Fibroblast of the conjunctiva (primary cell): ENCODE results near the gene ELMO1.

ENCODE experiments used
- DNase-seq: peaks from one replicate; pipeline ENCODE4 v3.0.0-alpha.2; 2010; ENCODE audit warnings: low read depth

Gene ELMO1

DNA sequence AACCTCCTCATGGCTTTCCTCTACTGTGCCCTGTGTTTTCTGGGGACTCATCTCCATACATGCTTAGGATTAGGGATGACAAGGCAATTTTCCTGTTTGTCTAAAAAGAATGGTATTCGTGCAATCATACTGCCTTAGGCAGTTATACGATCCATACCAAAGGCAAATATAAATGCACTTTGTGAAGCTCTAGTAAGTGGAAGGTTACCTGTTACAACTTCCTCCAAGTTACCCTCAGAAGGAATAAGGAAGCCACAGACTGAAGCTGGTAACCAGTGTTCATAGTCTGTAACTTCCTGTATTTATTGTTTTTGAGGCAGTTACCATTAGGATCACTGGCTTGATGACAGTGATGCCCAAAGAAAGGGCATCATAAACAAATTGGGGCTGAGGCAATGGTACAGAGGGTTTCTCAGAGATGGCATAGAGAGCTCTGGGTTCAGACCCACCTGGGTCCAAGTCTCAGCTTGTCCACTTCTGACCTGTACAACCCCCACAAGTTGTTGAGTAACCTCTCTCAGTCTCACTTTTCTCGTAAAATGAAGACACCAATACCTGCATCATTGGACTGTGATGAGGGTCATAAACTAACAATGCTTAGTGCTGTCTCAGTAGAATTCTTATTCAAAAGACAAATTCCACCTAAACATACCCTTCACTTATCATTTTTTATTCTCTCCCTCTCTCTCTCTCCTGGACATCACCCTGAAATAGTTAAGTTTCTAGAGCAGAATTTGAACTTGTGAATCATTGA lies 138.2 kb downstream of the ELMO1 start:
- DNase-seq: no peak

- DNase-seq: no peak
Measured at GRCh38 chr7:37309493-37309892, 139.2 kb downstream of the ELMO1 start.

DNA sequence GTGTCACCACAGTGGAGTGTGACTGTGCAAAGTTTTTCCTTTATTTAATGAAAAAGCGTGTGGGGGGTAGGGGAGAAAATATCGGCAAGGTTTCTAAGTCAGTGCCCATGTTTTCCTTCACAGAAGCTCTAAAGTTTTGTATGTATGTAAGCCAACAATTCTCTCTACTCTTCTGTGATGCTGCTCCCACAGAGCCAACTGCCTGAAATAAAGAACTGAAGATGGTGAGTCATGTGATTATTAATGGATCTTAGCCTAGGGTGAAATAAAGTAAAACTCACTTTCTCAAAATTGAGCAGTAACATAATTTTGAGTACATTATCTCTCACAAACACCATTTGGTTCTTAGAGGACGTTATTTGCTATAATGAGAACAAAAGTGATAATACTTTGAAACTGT lies 143.7 kb downstream of the ELMO1 start:
- DNase-seq: no peak

DNA sequence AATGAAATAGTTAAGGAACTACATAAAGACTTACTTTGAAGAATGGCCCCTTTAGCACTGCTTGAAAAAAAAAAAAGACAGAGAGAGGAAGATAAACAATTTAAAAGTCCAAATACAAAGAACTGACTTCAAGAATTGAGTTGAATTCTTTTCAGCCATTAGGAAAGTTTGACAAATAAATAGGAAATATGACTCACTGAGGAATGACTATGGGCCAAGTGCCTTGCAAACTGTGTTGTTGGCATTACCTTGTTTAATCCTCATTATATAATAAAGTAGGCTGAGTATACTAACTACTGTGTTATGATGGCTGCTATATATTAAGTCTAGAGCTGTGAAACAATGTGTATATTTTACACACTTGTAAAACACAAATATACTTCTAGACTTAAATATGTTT lies 151.1 kb downstream of the ELMO1 start:
- no peak for DNase-seq

- no peak for DNase-seq
Measured at GRCh38 chr7:37295401-37295800, 153.3 kb downstream of the ELMO1 start.

GRCh38 chr7:37290731-37291130 lies 157.9 kb downstream of the ELMO1 start:
- DNase-seq: no peak

DNA sequence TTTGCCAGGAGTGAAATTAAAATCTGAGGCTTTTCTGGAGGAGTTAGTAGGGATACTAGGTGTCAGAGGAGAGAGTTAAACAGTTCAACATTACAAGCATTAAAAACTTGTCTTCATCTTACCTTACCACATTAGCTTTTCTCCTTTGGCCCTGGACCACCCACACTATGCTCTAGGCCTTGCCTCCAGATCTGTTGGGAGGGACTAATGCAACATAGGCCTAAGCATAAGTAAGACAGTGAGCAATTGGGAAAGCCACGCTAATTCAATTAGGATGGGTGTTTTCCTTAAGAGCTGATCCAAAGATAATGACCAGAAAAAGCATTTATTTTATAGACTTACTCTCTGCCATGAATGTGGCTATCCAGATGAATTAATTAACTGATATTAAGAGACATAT lies 158.9 kb downstream of the ELMO1 start:
- DNase-seq: no peak

DNA sequence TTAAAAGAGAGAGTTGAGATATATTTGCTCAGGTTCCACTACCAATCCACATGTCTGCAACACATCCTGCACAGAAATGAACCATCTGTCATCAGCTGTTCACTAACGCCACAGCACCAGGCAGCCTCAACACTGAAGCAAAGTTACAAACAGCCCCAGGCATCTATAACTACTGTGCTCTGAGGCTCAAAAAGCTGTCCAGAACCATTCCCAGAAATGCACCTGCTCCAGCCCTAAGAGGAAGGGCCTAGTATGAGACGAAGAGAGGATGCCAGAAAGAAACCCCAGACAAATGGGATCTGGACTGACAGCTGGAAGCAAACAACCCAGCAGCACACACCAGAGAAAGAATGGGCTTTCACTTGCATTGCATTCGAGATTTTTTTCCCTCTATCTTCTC lies 159.3 kb downstream of the ELMO1 start:
- no peak for DNase-seq

DNA sequence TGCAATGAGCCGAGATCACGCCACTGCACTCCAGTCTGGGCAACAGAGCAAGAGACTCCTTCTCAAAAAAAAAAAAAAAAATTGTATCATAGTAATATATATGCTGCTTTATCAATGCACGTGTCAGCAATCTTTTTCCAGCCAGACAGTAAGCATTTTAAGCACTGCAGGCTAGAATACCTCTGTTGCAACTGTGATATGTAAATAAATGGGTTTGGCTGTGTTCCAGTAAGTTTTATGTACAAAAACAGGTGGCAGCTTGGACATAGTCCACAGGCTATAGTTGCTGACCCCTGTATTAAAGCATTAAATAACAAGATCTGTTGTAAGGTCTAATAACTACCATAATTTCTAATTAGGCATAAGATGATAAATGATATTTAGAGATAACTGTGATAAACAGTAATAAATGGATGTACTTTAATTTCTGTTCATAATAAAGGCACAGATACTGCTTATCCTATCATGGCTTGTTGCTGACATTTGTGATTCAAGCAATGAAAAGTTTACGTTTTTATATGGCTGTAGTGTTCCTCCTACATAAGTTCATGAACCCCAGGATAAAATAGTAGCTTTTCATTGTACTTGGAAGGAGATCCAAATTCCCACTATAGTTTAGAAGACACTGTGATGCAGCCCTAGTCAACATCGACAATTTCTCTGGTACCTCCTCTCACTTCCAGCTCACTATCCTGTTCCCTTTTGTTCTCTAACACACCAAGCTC lies 161.4 kb downstream of the ELMO1 start:
- DNase-seq: no peak

DNA sequence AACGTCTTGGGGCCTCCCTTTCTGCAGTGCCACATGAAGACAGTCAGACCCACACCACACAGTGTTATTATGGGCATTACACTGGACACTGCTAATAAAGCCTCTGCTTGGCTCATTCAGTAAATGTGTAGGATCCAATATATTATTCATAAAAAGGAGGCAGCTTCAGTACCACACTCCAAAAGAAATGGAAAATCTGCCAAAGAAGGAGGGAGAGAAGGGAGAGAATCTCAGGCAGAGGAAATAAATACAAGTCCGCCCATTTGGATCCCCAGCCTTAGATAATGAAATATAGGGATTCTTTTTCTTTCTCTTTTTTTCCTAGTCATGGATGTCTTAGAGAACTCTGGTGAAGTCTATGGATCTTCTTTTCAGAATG lies 162.2 kb downstream of the ELMO1 start:
- no peak for DNase-seq

- DNase-seq: no peak
Measured at GRCh38 chr7:37285706-37286453, 162.8 kb downstream of the ELMO1 start.

DNA sequence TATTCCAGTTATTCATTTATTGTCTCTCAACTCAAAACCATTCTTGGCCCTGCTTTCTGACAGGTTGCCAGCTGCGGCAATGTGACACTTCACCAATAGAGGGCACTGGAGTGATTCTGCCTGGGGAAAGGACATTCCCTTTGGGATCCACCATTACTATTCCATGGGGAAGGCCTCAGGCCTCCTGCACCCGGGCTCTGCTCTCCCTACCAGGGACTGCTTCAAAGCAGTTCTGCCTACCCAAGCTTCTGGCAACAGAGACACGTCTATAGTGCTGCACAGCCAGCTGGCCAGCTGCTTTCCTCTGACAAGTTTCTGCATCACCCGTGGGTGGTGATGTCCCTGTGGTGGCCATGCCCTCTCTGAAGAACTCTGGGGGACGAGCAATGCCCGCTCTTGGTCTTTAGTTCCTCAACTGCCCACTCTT lies 163.8 kb downstream of the ELMO1 start:
- no peak for DNase-seq

DNA sequence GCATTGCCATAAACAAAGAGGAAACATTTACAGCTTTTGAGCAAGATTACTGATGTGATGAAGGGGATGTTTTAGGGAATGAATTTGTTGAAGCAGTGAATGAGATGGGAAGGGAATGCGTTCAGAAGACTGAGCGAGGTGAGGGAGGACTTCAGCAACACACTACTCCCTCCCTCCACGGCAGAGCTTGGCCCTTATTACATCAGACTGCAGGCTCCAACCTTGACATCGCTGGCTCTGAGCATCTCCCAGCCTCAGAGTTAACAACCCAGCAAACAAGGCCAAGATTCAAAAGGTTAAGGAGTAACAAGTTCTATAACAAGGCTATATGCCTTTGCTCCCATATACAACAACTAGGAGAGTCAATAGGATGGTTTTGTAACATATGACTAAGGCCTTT lies 164.4 kb downstream of the ELMO1 start:
- no peak for DNase-seq

GRCh38 chr7:37283716-37284115 lies 164.9 kb downstream of the ELMO1 start:
- DNase-seq: no peak

GRCh38 chr7:37282927-37283326 lies 165.7 kb downstream of the ELMO1 start:
- no peak for DNase-seq

DNA sequence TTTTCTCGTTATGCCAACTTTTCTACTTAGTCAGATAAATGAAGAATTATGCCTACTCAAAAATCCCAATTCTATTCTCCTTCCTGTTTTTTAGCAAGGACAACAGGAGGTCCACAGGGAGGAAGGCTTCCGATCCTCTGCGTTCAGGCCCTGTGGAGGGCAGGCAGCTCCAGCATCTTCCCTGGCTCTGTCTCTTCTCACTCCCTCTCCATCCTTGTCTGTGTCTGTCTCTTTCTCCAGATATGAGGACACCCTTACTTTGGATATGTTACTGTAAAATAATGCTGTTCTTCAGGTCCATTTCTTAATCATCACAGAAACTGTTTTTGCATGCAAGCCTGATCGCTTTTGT lies 166.6 kb downstream of the ELMO1 start:
- DNase-seq: no peak

- no peak for DNase-seq
Measured at GRCh38 chr7:37281368-37282092, 167.1 kb downstream of the ELMO1 start.

- DNase-seq: no peak
Measured at GRCh38 chr7:37277513-37277912, 171.2 kb downstream of the ELMO1 start.

GRCh38 chr7:37275078-37275710 lies 173.5 kb downstream of the ELMO1 start:
- DNase-seq: no peak

GRCh38 chr7:37273891-37274290 lies 174.8 kb downstream of the ELMO1 start:
- no peak for DNase-seq

DNA sequence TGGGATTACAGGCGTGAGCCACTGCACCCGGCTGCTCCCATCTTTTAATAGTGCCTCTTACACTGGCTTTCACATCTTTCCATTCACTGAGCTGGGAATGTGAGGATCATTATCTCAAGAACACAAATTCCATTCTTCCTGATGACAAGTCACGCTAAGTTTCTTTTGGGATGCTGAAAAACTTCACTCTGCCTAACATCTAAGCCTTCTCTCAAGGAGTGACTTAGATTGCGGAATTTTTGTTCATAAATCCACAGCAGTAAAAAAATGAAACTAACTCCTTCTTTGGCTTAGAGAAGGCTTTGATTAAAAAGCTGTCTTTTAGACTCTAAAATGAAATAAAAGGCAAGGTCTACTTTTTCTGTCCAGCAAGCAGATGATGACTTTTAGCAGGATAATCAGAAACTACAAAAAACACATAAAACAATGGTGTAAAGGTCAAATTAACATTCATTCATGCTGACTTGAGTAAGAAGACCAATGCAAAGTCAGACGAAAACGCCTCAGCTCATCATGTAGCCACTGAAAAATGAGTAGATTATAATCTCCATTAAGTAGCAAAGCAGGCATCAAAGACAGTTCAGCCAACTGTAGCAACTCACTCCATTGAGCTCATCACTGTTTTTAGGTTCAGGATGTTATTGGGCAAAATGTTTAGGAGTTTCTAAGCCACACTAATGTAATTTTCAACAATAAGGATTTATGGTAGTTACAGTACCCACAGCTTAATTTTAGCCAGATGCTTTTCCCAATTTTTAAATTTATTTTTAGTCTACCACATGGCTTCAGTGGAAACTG lies 178.8 kb downstream of the ELMO1 start:
- no peak for DNase-seq
